HepG2 (cell line): ENCODE data around the gene NUBP2. TPM values are rescaled to one million over a fixed set of nuclear protein-coding genes. Genes with fewer than 3 reads are reported as not detected.

Experiments
- ADNP ChIP-seq: sonication (generic); formaldehyde crosslinking; IDR thresholded peaks from 2 replicates; pipeline ENCODE4 v1.4.0; 2020; ENCODE audit warnings: missing genetic modification reagents
- CENPT ChIP-seq: sonication (generic); formaldehyde crosslinking; IDR thresholded peaks from 2 replicates; pipeline ENCODE4 v1.8.0; 2022; ENCODE audit warnings: low read depth, mild to moderate bottlenecking, moderate library complexity, missing genetic modification reagents
- HMG20B ChIP-seq: conservative IDR thresholded peaks from 2 replicates; pipeline ENCODE4 v1.6.1; 2016; ENCODE audit warnings: missing genetic modification reagents, missing compliant biosample characterization
- MXD4 ChIP-seq: IDR thresholded peaks from 2 replicates; pipeline ENCODE4 v1.6.1; 2016; ENCODE audit warnings: mild to moderate bottlenecking, missing biosample characterization, missing genetic modification reagents
- NFATC3 ChIP-seq: sonication (generic); formaldehyde crosslinking; IDR thresholded peaks from 2 replicates; pipeline ENCODE4 v1.5.1; 2020; ENCODE audit warnings: mild to moderate bottlenecking, missing genetic modification reagents
- PCBP1 ChIP-seq: fragments of 200-400 bp; formaldehyde crosslinking; IDR thresholded peaks from 2 replicates; pipeline ENCODE4 v1.6.1; 2017; ENCODE audit warnings: mild to moderate bottlenecking, low read depth, low read length, borderline replicate concordance
- RFXANK ChIP-seq: IDR thresholded peaks from 2 replicates; pipeline ENCODE4 v1.6.1; 2016
- SOX5 ChIP-seq: IDR thresholded peaks from 2 replicates; pipeline ENCODE4 v1.6.1; 2016; ENCODE audit warnings: borderline replicate concordance
- TEAD2 ChIP-seq: sonication (generic); formaldehyde crosslinking; IDR thresholded peaks from 2 replicates; pipeline ENCODE4 v1.9.0; 2021; ENCODE audit warnings: missing genetic modification reagents
- ZNF207 ChIP-seq: fragments of 450-650 bp; IDR thresholded peaks from 2 replicates; pipeline ENCODE4 v1.6.1; 2016; ENCODE audit warnings: antibody characterized with exemption, borderline replicate concordance
- ZNF24 ChIP-seq: fragments of 450-650 bp; IDR thresholded peaks from 2 replicates; pipeline ENCODE4 v1.6.1; 2017; ENCODE audit warnings: antibody characterized with exemption, mild to moderate bottlenecking
- ZNF256 ChIP-seq: sonication (generic); formaldehyde crosslinking; conservative IDR thresholded peaks from 2 replicates; pipeline ENCODE4 v1.4.0; 2020; ENCODE audit warnings: missing genetic modification reagents
- ZNF546 ChIP-seq: sonication (generic); formaldehyde crosslinking; conservative IDR thresholded peaks from 2 replicates; pipeline ENCODE4 v1.8.1; 2023; ENCODE audit warnings: mild to moderate bottlenecking, missing genetic modification reagents
- ZNF749 ChIP-seq: sonication (generic); formaldehyde crosslinking; IDR thresholded peaks from 2 replicates; pipeline ENCODE4 v1.8.0; 2022; ENCODE audit warnings: mild to moderate bottlenecking, missing genetic modification reagents, moderate library complexity, borderline replicate concordance
- ZSCAN21 ChIP-seq: sonication (generic); formaldehyde crosslinking; IDR thresholded peaks from 2 replicates; pipeline ENCODE4 v1.8.0; 2022; ENCODE audit warnings: mild to moderate bottlenecking, missing genetic modification reagents, moderate library complexity, borderline replicate concordance
- polyA plus RNA-seq, 8 experiments: library from polyadenylated mRNA; depleted of rRNA in 3 of 8; stranded (reverse) in 7 of 8; unstranded in 1 of 8; fragments of >200 nt; fragmentation: Illumina TruSeq in 4 of 8; extraction: Trizol in 4 of 8; gene quantifications; 2 replicates each; pipeline versions ENCODE4 v1.2.1 to v1.2.3, GENCODE V29; 2011 to 2016; ENCODE audit warnings: low read depth in 4 of 8, missing spikeins in 1 of 8, mixed read lengths in 1 of 8; ENCODE audit not compliant: insufficient read depth in 1 of 8
- total RNA-seq, 5 experiments: library from RNA; depleted of rRNA; stranded (reverse); fragments of >200 nt; fragmentation: Illumina TruSeq; extraction: Trizol; gene quantifications; 2 replicates each; pipeline ENCODE4 v1.2.3, GENCODE V29; 2016; ENCODE audit warnings: low read depth in 1 of 5
- TF ChIP-seq, protein P1 (sequence below): sonication (generic); formaldehyde crosslinking; IDR thresholded peaks from 2 replicates; pipeline ENCODE4 v1.5.0; 2020; ENCODE audit warnings: mild to moderate bottlenecking, missing genetic modification reagents, moderate library complexity
- TF ChIP-seq, protein P2 (sequence below): sonication (generic); formaldehyde crosslinking; IDR thresholded peaks from 2 replicates; pipeline ENCODE4 v1.4.0; 2020; ENCODE audit warnings: missing genetic modification reagents
- TF ChIP-seq, protein P3 (sequence below): sonication (generic); formaldehyde crosslinking; IDR thresholded peaks from 2 replicates; pipeline ENCODE4 v1.4.0; 2020; ENCODE audit warnings: missing genetic modification reagents, borderline replicate concordance
- TF ChIP-seq, protein P4 (sequence below): sonication (generic); formaldehyde crosslinking; IDR thresholded peaks from 2 replicates; pipeline ENCODE4 v1.5.0; 2020; ENCODE audit warnings: mild to moderate bottlenecking, missing genetic modification reagents

The NUBP2 gene
- total and polyA plus RNA-seq, 2 of the 13 experiments (the other 11 are each of a cell fraction or from before 2014, with no cell fraction given): 25.7 to 61.5 TPM

DNA sequence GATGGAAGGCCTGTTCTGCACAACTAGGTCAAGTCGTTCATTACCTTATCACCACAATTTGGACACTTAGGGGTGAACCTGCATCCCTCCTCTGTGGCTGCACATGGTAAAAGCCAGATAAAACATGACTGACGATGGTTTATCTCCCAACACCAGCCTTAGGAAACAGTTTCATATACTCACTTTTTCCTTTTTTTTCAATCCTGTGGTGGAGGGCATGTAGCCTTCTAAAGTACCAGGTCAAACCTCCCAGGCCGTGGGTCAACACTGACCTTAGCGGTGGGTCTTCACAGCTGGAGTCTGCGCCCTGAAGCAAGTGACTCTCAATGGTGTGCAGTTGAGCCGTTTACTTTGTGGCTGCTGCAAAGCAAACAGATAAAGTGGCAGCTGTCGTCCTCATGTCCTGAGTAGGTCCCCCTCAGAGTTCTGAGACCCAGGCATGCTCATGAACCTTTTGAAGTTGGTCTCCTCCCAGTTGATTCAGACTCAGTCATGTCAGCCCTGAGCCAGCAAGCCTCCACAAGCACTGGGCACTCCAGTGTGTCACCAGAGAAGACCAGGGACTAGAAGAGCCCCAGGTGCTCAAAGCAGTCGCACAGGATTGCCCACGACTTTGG, 50.2 kb downstream of the NUBP2 start (continued):
- TF ChIP-seq CENPT: no peak
- TF ChIP-seq, protein P1, sequence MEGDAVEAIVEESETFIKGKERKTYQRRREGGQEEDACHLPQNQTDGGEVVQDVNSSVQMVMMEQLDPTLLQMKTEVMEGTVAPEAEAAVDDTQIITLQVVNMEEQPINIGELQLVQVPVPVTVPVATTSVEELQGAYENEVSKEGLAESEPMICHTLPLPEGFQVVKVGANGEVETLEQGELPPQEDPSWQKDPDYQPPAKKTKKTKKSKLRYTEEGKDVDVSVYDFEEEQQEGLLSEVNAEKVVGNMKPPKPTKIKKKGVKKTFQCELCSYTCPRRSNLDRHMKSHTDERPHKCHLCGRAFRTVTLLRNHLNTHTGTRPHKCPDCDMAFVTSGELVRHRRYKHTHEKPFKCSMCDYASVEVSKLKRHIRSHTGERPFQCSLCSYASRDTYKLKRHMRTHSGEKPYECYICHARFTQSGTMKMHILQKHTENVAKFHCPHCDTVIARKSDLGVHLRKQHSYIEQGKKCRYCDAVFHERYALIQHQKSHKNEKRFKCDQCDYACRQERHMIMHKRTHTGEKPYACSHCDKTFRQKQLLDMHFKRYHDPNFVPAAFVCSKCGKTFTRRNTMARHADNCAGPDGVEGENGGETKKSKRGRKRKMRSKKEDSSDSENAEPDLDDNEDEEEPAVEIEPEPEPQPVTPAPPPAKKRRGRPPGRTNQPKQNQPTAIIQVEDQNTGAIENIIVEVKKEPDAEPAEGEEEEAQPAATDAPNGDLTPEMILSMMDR: no peak
- TF ChIP-seq, protein P2, sequence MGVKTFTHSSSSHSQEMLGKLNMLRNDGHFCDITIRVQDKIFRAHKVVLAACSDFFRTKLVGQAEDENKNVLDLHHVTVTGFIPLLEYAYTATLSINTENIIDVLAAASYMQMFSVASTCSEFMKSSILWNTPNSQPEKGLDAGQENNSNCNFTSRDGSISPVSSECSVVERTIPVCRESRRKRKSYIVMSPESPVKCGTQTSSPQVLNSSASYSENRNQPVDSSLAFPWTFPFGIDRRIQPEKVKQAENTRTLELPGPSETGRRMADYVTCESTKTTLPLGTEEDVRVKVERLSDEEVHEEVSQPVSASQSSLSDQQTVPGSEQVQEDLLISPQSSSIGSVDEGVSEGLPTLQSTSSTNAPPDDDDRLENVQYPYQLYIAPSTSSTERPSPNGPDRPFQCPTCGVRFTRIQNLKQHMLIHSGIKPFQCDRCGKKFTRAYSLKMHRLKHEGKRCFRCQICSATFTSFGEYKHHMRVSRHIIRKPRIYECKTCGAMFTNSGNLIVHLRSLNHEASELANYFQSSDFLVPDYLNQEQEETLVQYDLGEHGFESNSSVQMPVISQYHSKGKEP (CRISPR knock-in tag): 0 out of 2 replicates have a peak, but pooled peaks have one; percentile 52
- TF ChIP-seq ZSCAN21 (CRISPR knock-in tag): peak; percentile 61; the same call in 1 of the 2 replicates
- TF ChIP-seq, protein P3, sequence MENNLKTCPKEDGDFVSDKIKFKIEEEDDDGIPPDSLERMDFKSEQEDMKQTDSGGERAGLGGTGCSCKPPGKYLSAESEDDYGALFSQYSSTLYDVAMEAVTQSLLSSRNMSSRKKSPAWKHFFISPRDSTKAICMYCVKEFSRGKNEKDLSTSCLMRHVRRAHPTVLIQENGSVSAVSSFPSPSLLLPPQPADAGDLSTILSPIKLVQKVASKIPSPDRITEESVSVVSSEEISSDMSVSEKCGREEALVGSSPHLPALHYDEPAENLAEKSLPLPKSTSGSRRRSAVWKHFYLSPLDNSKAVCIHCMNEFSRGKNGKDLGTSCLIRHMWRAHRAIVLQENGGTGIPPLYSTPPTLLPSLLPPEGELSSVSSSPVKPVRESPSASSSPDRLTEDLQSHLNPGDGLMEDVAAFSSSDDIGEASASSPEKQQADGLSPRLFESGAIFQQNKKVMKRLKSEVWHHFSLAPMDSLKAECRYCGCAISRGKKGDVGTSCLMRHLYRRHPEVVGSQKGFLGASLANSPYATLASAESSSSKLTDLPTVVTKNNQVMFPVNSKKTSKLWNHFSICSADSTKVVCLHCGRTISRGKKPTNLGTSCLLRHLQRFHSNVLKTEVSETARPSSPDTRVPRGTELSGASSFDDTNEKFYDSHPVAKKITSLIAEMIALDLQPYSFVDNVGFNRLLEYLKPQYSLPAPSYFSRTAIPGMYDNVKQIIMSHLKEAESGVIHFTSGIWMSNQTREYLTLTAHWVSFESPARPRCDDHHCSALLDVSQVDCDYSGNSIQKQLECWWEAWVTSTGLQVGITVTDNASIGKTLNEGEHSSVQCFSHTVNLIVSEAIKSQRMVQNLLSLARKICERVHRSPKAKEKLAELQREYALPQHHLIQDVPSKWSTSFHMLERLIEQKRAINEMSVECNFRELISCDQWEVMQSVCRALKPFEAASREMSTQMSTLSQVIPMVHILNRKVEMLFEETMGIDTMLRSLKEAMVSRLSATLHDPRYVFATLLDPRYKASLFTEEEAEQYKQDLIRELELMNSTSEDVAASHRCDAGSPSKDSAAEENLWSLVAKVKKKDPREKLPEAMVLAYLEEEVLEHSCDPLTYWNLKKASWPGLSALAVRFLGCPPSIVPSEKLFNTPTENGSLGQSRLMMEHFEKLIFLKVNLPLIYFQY: 0 out of 2 replicates have a peak, but pooled peaks have one; percentile 30
- TF ChIP-seq MXD4 (CRISPR knock-in tag): no peak; the same call in 1 of the 2 replicates
- no peak for TF ChIP-seq NFATC3
- no peak for TF ChIP-seq ADNP (CRISPR knock-in tag)
- 0 out of 2 replicates have a peak, but pooled peaks have one; percentile 60 for TF ChIP-seq ZNF256 (CRISPR knock-in tag)
- TF ChIP-seq ZNF24: no peak
- no peak for TF ChIP-seq ZNF546 (CRISPR knock-in tag)
- TF ChIP-seq ZNF749 (CRISPR knock-in tag): no peak
- no peak for TF ChIP-seq PCBP1
- no peak for TF ChIP-seq RFXANK (CRISPR knock-in tag)
- TF ChIP-seq, protein P4, sequence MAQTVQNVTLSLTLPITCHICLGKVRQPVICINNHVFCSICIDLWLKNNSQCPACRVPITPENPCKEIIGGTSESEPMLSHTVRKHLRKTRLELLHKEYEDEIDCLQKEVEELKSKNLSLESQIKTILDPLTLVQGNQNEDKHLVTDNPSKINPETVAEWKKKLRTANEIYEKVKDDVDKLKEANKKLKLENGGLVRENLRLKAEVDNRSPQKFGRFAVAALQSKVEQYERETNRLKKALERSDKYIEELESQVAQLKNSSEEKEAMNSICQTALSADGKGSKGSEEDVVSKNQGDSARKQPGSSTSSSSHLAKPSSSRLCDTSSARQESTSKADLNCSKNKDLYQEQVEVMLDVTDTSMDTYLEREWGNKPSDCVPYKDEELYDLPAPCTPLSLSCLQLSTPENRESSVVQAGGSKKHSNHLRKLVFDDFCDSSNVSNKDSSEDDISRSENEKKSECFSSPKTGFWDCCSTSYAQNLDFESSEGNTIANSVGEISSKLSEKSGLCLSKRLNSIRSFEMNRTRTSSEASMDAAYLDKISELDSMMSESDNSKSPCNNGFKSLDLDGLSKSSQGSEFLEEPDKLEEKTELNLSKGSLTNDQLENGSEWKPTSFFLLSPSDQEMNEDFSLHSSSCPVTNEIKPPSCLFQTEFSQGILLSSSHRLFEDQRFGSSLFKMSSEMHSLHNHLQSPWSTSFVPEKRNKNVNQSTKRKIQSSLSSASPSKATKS: no peak
- TF ChIP-seq ZNF207: no peak
- 0 out of 2 replicates have a peak, but pooled peaks have one; percentile 18 for TF ChIP-seq HMG20B (CRISPR knock-in tag)
- no peak for TF ChIP-seq TEAD2 (CRISPR knock-in tag)
- peak; percentile 76 for TF ChIP-seq SOX5 (CRISPR knock-in tag)
